Measurements from ENCODE around the gene SMIM10. TPM values are rescaled to one million over a fixed set of nuclear protein-coding genes. Genes with fewer than 3 reads are reported as not detected.
A peak's percentile ranks its signal among the peaks of the same experiment; 100 is the strongest.

Gene SMIM10
- total and polyA plus RNA-seq, 3 donors from 2014 or later = 12.0 to 71.7 (median 58.4) TPM

GRCh38 chrX:134982748-134983147 lies 8.0 kb upstream of the SMIM10 start:
- no peak overlapping the region for H3K27ac ChIP-seq
- DNase-seq = no peak
- no peaks in the 10 kb centered on the region for H3K36me3 ChIP-seq (ENCODE audit: low read depth, missing control alignments)
- H3K9me3 ChIP-seq = no peaks in the 10 kb centered on the region
- 94 to 100% methylated on average over 2 of the region's 2 CpGs for WGBS, 2 donors
- TF ChIP-seq CTCF (IDR thresholded peaks at IDR 0.05) = no peak
- no peak for TF ChIP-seq POLR2A (IDR thresholded peaks at IDR 0.05)
- no peaks in the 10 kb centered on the region for H3K27me3 ChIP-seq
- intact Hi-C loops (cut with DNase I; ENCODE audit: low total_unique reads) = no loop called here
- H3K4me1 ChIP-seq = no peaks in the 10 kb centered on the region
- H3K4me3 ChIP-seq = no peak overlapping the region

DNA sequence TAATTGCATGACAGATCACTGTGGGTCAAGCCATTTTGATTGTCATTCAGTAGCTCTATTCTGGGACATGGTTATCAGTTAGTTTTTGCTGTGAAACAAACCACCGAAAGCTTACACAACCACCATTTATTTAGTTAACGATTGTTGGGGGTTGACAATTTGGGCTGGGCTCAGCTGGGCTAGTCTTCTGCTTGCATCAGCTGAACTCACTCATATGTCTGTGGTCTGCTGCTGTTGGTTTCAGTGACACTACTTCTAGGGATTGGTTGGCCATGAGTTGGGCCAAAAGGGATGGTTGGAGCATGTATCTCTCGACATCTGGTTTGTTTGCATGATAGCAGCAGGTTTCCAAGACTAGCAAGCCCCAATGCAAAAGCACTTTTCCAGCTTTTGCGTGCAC lies 5.3 kb upstream of the SMIM10 start:
- intact Hi-C loops (cut with DNase I; ENCODE audit: low total_unique reads) = no loop called here
- no peak for DNase-seq
- no peaks in the 10 kb centered on the region for H3K9me3 ChIP-seq
- H3K27me3 ChIP-seq = no peaks in the 10 kb centered on the region
- no peaks in the 10 kb centered on the region for H3K4me1 ChIP-seq
- TF ChIP-seq POLR2A (IDR thresholded peaks at IDR 0.05) (no peak), CTCF (IDR thresholded peaks at IDR 0.05) (no peak)
- H3K4me3 ChIP-seq = no peak overlapping the region
- no peaks in the 10 kb centered on the region for H3K36me3 ChIP-seq (ENCODE audit: low read depth, missing control alignments)
- 95 to 96% methylated on average over 3 to 4 of the region's 4 CpGs for WGBS, 2 donors
- no peak overlapping the region for H3K27ac ChIP-seq

DNA sequence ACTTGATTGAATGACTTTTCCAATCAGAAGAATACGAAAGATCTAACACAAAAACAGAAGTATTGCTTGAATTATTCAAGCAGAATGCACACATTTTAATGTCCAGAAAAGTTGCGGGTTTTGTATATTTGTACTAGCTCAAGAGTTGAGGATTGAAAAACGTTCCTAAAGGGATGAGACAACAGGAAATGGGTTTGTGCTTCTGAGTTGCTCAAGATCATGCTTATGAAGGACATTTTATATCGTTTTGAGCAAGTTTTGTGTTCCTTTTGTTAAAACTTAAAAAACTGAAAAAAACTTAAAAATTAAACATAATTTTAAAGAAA lies 353 bp upstream of the SMIM10 start:
- WGBS, 2 donors = 22 to 31% methylated on average over 4 of the region's 4 CpGs

GRCh38 chrX:134997646-134998045 lies 6.9 kb downstream of the SMIM10 start:
- WGBS, 2 donors = 84% methylated on average over 1 of the region's 1 CpG; no CpG with 5 or more reads in 1 of the 2 donors
- H3K9me3 ChIP-seq = no peaks in the 10 kb centered on the region
- TF ChIP-seq CTCF (IDR thresholded peaks at IDR 0.05) = no peak
- TF ChIP-seq POLR2A (IDR thresholded peaks at IDR 0.05) = no peak
- intact Hi-C loops (cut with DNase I; ENCODE audit: low total_unique reads) = no loop called here
- no peaks in the 10 kb centered on the region for H3K36me3 ChIP-seq (ENCODE audit: low read depth, missing control alignments)
- H3K4me1 ChIP-seq = peaks cover 3% of the 10 kb centered on the region
- H3K27me3 ChIP-seq = no peaks in the 10 kb centered on the region
- DNase-seq = no peak
- H3K4me3 ChIP-seq = no peak overlapping the region
- H3K27ac ChIP-seq = no peak overlapping the region

More for the DNA sequence above, 353 bp upstream of the SMIM10 start:
- no peaks in the 10 kb centered on the region for H3K4me1 ChIP-seq
- peak overlapping the region in 1 of 2 donors; percentile 53 for H3K27ac ChIP-seq
- H3K27me3 ChIP-seq = no peaks in the 10 kb centered on the region
- DNase-seq = no peak
- TF ChIP-seq CTCF (IDR thresholded peaks at IDR 0.05) = no peak
- TF ChIP-seq POLR2A (IDR thresholded peaks at IDR 0.05) = no peak
- H3K4me3 ChIP-seq = peak overlapping the region; percentile 52 to 70
- H3K9me3 ChIP-seq = no peaks in the 10 kb centered on the region
- no peaks in the 10 kb centered on the region for H3K36me3 ChIP-seq (ENCODE audit: low read depth, missing control alignments)
- intact Hi-C loops (cut with DNase I; ENCODE audit: low total_unique reads) = no loop called here

DNA sequence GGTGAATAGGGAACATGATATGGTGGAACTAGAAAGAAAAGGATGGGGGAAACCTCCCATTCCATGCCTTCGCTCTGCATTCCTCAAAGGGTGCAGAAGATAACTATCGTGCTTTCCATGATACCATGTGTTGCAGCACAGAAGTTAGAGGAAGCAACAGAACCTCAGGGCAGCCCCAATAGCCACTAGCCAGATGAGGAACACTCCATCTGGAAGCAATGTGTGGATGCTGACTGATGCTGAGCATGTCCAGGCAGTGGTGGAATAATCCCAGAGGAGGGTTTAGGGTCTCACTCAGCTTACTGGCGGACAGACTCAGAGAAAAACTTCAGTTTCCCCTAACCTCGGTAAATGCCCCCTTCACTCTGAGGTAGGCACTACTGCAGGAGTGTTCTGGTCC lies 7.5 kb downstream of the SMIM10 start:
- Histone ChIP-seq H3K36me3 (ENCODE audit: low read depth, missing control alignments) (no peaks in the 10 kb centered on the region), H3K4me3 (no peak overlapping the region), H3K27ac (no peak overlapping the region), H3K9me3 (no peaks in the 10 kb centered on the region), H3K4me1 (peaks cover 3% of the 10 kb centered on the region), H3K27me3 (no peaks in the 10 kb centered on the region)
- no peak for DNase-seq
- no peak for TF ChIP-seq POLR2A (IDR thresholded peaks at IDR 0.05)
- no peak for TF ChIP-seq CTCF (IDR thresholded peaks at IDR 0.05)
- intact Hi-C loops (cut with DNase I; ENCODE audit: low total_unique reads) = no loop called here
- 82 to 85% methylated on average over 2 to 4 of the region's 4 CpGs for WGBS, 2 donors
